ENCODE results near the gene BCAS2. TPM values are rescaled to one million over a fixed set of nuclear protein-coding genes. Genes with fewer than 3 reads are reported as not detected.

The BCAS2 gene
- total RNA-seq = 10 to 100 TPM; 24.8 to 38.9 (median 32.7) TPM

- WGBS, 2 donors = 5 to 8% methylated on average over 37 to 40 of the region's 40 CpGs
- peaks cover 0 to 64% (median 15%) of the 10 kb centered on the region in 3 donors for H3K36me3 ChIP-seq
- H3K9me3 ChIP-seq = no peaks in the 10 kb centered on the region
- intact Hi-C loops (cut with DNase I) = loop anchor here (5.0 kb wide), 1 partner anchor 234 kb away; no protein-coding TSS in a partner anchor
- DNase-seq = peak; percentile 91
- H3K4me3 ChIP-seq = peak within 1 kb of the TSS; percentile 45 to 74 (median 66)
- peaks cover 9 to 44% (median 11%) of the 10 kb centered on the region in 3 donors for H3K4me1 ChIP-seq
- peak within 1 kb of the TSS; percentile 89 to 97 (median 94) for H3K27ac ChIP-seq
- TF ChIP-seq CTCF (IDR thresholded peaks at IDR 0.05) (peak in 3 of 6 experiments; percentile 6 to 16 (median 10)), POLR2A (IDR thresholded peaks at IDR 0.05) (peak in 3 of 4 donors; percentile 93 to 94 (median 93))
- H3K27me3 ChIP-seq = no peaks in the 10 kb centered on the region
These were observed at the start of gene BCAS2 for GRCh38 chr1:114581335-114582287. TSS of gene BCAS2 (minus strand) at chr1:114581615. CDS start at chr1:114581591, 24 bp downstream.

- DNase-seq = no peak
- Histone ChIP-seq H3K4me3 (no peak overlapping the region), H3K27ac (no peak overlapping the region), H3K36me3 (peaks cover 0 to 42% (median 0%) of the 10 kb centered on the region in 3 donors), H3K9me3 (no peaks in the 10 kb centered on the region), H3K27me3 (no peaks in the 10 kb centered on the region), H3K4me1 (no peaks in the 10 kb centered on the region)
- TF ChIP-seq POLR2A (IDR thresholded peaks at IDR 0.05) = no peak
- no peak for TF ChIP-seq CTCF (IDR thresholded peaks at IDR 0.05)
- WGBS, 2 donors = 28 to 33% methylated on average over 2 of the region's 2 CpGs
- intact Hi-C loops (cut with DNase I) = no loop called here
These were observed 45.7 kb upstream of the BCAS2 start for GRCh38 chr1:114627107-114627506.

DNA sequence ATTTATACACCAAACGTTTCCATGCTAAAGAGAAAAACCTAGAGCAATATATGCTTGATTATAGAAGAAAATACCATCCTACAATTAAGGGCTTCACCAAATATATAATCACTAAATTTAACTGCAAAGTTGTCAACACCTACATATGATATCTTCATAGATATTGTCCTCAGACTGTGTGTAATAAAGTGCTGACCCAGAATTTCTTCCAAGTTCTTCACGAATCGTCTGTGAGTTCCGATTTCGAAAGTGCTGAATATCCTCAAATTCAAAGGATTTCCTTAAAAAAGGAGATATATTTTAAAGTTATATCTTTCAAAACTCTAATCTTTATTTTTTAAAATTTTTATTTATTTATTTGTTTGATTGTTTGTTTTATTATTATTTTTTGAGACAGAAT is 41.9 kb upstream of the BCAS2 start:
- peaks cover 0 to 26% (median 3%) of the 10 kb centered on the region in 3 donors for H3K4me1 ChIP-seq

GRCh38 chr1:114620419-114620818 is 39.0 kb upstream of the BCAS2 start:
- DNase-seq = no peak
- WGBS, 2 donors = 54 to 84% methylated on average over 2 of the region's 2 CpGs

More for the DNA sequence above, 41.9 kb upstream of the BCAS2 start:
- no peak overlapping the region for H3K27ac ChIP-seq
- WGBS, 2 donors = 92 to 99% methylated on average over 5 of the region's 5 CpGs
- no peak for DNase-seq
- peaks cover 0 to 60% (median 0%) of the 10 kb centered on the region in 3 donors for H3K36me3 ChIP-seq
- TF ChIP-seq POLR2A (IDR thresholded peaks at IDR 0.05) = no peak
- H3K27me3 ChIP-seq = no peaks in the 10 kb centered on the region
- no peak overlapping the region for H3K4me3 ChIP-seq
- H3K9me3 ChIP-seq = no peaks in the 10 kb centered on the region
- intact Hi-C loops (cut with DNase I) = no loop called here

DNA sequence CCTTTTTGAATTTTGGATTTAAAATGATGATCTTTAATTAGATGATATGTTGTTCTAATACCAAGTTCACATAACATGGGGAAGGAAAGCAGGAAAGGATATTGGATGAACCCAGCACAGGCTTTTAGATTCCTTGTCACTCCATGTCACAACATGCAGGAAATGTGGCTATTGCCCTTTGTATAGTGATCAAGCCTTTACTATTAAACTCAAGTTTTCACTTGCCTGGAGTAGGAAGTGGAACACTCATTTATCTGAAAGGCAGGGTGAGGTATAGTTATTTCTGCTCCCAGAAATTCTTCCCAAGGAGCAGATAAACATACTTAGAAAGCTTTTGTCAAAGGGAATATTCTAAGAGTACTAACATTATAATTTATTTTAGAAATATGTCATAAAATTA is 37.2 kb upstream of the BCAS2 start:
- Histone ChIP-seq H3K36me3 (peaks cover 0 to 80% (median 0%) of the 10 kb centered on the region in 3 donors), H3K27me3 (no peaks in the 10 kb centered on the region), H3K9me3 (no peaks in the 10 kb centered on the region), H3K4me1 (peaks cover 0 to 46% (median 9%) of the 10 kb centered on the region in 3 donors), H3K4me3 (no peak overlapping the region), H3K27ac (peak overlapping the region; percentile 42 to 82 (median 66))
- intact Hi-C loops (cut with DNase I) = no loop called here
- DNase-seq = no peak
- TF ChIP-seq CTCF (IDR thresholded peaks at IDR 0.05) = no peak
- peak in 2 of 4 donors; percentile 21 to 23 for TF ChIP-seq POLR2A (IDR thresholded peaks at IDR 0.05)

More at GRCh38 chr1:114620419-114620818, 39.0 kb upstream of the BCAS2 start:
- H3K9me3 ChIP-seq = no peaks in the 10 kb centered on the region
- H3K4me3 ChIP-seq = no peak overlapping the region
- peaks cover 0 to 78% (median 0%) of the 10 kb centered on the region in 3 donors for H3K36me3 ChIP-seq
- H3K4me1 ChIP-seq = peaks cover 0 to 46% (median 9%) of the 10 kb centered on the region in 3 donors
- H3K27me3 ChIP-seq = no peaks in the 10 kb centered on the region
- intact Hi-C loops (cut with DNase I) = no loop called here
- TF ChIP-seq POLR2A (IDR thresholded peaks at IDR 0.05) (no peak), CTCF (IDR thresholded peaks at IDR 0.05) (no peak)
- peak overlapping the region in 3 of 4 donors; percentile 50 to 82 (median 80) for H3K27ac ChIP-seq

Data from esophagus squamous epithelium (tissue), 5 donors.